Measurements from ENCODE around the gene RASSF5.

RASSF5 gene

DNA sequence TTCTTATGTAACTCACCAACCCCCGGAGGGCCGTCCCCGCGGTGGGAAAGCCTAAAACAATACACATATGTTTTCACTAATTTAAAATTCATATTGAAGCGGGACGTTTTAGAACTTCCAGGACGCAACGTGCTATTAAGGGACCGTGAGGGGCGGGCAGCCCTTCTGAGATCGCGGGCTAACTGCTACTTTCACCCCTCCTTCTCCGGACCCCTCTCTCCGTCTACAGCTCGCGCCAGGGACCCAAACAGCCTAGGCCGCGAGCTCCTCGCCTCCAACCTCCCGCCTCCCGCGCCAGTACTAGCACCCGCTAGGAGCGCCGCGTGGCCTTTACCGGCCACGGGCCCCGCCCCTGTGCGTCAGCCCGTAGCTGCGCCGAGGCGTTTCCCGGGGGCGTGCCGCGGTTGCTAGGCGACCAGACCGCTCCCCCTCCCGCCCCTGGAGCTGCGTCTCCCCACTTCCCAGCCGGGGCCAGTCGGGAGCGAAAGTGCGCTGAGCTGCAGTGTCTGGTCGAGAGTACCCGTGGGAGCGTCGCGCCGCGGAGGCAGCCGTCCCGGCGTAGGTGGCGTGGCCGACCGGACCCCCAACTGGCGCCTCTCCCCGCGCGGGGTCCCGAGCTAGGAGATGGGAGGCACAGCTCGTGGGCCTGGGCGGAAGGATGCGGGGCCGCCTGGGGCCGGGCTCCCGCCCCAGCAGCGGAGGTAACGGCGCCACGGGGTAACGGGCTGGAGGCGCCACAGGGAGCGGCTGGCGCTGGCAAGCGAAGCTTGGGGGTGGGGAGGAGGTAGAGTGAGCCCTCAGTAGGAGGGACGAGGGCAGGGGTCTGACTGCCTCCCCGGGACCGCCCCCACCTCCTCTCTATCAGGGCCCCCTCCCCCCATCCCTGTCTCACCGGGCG lies 128.0 kb downstream of the RASSF5 start, which contains the start of gene DYRK3:
Gene DYRK3, plus strand, starts transcription at position 457 of the 898 bp plus-strand sequence. Its CDS starts 168 bp downstream, at position 625.
- peak; percentile 90 for DNase-seq (ENCODE audit: low read depth)

DNA sequence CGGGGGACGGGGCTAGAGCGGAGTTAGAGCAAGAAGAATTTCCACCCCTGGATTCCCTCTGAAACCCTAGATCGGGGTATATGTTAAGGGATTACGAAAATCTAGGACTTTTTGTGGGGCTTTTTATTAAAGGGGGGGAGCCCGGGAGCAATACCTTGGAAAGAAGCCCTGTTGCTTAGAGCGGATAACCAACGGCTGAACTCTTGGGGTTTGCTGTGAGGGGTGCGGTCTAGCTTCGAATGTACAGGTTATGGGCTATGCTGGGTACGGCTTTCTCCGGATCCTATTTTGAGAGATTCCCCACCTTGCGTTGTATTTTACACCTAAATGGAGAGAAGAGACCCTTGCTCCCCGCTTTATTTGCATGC lies 128.6 kb downstream of the RASSF5 start:
- DNase-seq (ENCODE audit: low read depth): no peak

DNA sequence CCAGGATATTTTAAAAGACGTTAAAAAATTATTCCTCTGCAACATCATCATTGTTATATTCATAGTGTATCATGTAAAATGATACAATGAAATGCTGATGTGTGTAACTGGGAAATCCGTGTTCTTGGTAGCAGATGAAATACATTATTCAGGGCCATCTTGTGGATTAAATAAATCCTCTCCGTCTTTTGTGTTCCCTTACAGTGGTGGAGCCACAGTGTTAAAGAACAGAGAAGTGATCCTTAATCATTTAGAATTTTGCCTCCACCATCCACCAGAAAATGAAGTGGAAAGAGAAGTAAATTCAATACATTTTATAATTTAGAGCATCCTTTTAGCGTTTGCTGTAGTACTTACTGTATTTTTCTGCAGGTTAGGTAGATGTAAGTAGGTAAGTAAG lies 129.3 kb downstream of the RASSF5 start:
- DNase-seq (ENCODE audit: low read depth): no peak

DNA sequence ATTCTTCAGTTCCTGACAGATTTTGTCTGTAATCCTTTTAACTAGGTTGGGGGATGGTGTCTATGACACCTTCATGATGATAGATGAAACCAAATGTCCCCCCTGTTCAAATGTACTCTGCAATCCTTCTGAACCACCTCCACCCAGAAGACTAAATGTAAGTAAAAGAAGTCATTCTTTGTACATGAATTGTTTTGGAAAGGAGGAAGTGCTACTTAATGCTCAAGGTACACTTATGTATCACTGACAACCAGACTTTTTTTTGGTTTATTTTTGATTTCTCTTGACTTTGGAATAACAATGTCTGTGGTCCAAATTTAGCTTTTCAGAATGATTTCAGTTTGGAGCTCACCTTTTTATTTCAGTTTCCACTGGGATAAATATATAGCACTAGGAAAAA lies 130.3 kb downstream of the RASSF5 start:
- no peak for DNase-seq (ENCODE audit: low read depth)

Data from GM04504 (cell line).